ENCODE measurements around the gene PHACTR3. TPM values are rescaled to one million over a fixed set of nuclear protein-coding genes. Genes with fewer than 3 reads are reported as not detected.

The PHACTR3 gene
- total and polyA plus RNA-seq, 2 experiments from 2014 or later = 0.45 to 0.61 TPM

- H3K27me3 ChIP-seq (ENCODE audit: insufficient read depth) = no peaks in the 10 kb centered on the region
- Mint-ChIP-seq H3K4me1 (no peaks in the 10 kb centered on the region), H3K27me3 (ENCODE audit: insufficient read depth, low read depth, poor library complexity) (peaks cover 17% of the 10 kb centered on the region), H3K4me3 (no peak overlapping the region), H3K9me3 (no peaks in the 10 kb centered on the region; the same call in 1 of the 3 replicates), H3K36me3 (ENCODE audit: low read depth) (no peaks in the 10 kb centered on the region), H3K27ac (no peak overlapping the region)
- no peak overlapping the region for H3K4me3 ChIP-seq
- H3K79me2 ChIP-seq (replicated peaks; ENCODE audit: insufficient read depth) = no peaks in the 10 kb centered on the region
- ATAC-seq (no peak), DNase-seq (ENCODE audit: low spot score) (no peak)
- H3F3A ChIP-seq (replicated peaks; ENCODE audit: low read depth) = no peaks in the 10 kb centered on the region
- TF ChIP-seq JUNB (IDR thresholded peaks at IDR 0.05; ENCODE audit: unreplicated experiment) (no peak), ZNF114 (CRISPR knock-in tag; IDR thresholded peaks at IDR 0.05) (no peak), ZNF331 (CRISPR knock-in tag; IDR thresholded peaks at IDR 0.05; ENCODE audit: low read depth) (no peak), EZH2phosphoT487 (IDR thresholded peaks at IDR 0.05; ENCODE audit: unreplicated experiment) (no peak), CREB1 (CRISPR knock-in tag; IDR thresholded peaks at IDR 0.05; ENCODE audit: low read depth) (no peak), ZNF462 (CRISPR knock-in tag; IDR thresholded peaks at IDR 0.05) (no peak), POLR2AphosphoS5 (IDR thresholded peaks at IDR 0.05; ENCODE audit: low read depth) (no peak), EZH2 (IDR thresholded peaks at IDR 0.05; ENCODE audit: low read depth, unreplicated experiment) (no peak), STAT1 (IDR thresholded peaks at IDR 0.05; ENCODE audit: unreplicated experiment) (no peak), NANOG (IDR thresholded peaks at IDR 0.05; ENCODE audit: borderline replicate concordance) (no peak), REST (IDR thresholded peaks at IDR 0.05; ENCODE audit: unreplicated experiment) (no peak), CTCF (conservative IDR thresholded peaks at IDR 0.05; ENCODE audit: low read depth in 2 of 2) (no peak)
- TF ChIP-seq, protein P1, sequence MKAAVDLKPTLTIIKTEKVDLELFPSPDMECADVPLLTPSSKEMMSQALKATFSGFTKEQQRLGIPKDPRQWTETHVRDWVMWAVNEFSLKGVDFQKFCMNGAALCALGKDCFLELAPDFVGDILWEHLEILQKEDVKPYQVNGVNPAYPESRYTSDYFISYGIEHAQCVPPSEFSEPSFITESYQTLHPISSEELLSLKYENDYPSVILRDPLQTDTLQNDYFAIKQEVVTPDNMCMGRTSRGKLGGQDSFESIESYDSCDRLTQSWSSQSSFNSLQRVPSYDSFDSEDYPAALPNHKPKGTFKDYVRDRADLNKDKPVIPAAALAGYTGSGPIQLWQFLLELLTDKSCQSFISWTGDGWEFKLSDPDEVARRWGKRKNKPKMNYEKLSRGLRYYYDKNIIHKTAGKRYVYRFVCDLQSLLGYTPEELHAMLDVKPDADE (IDR thresholded peaks at IDR 0.05) = no peak
- H2AFZ ChIP-seq = no peak overlapping the region
- no peaks in the 10 kb centered on the region for H3K4me1 ChIP-seq (ENCODE audit: insufficient read depth)
- no peaks in the 10 kb centered on the region for H3K9me2 ChIP-seq (ENCODE audit: insufficient read depth)
- no peaks in the 10 kb centered on the region for H4K20me1 ChIP-seq (replicated peaks; ENCODE audit: insufficient read depth)
- no peak overlapping the region for H3K4me2 ChIP-seq
- no peaks in the 10 kb centered on the region for H3K36me3 ChIP-seq (ENCODE audit: insufficient read depth)
- no peak overlapping the region for H3K27ac ChIP-seq (ENCODE audit: low read depth)
Measured at GRCh38 chr20:59723607-59724456, 119.5 kb downstream of the PHACTR3 start.
